ENCODE data around the gene EGLN1.

GRCh38 chr1:231443363-231443762 lies 21.3 kb upstream of the EGLN1 start:
- TF ChIP-seq CTCF (IDR thresholded peaks at IDR 0.05) (no peak), POLR2A (IDR thresholded peaks at IDR 0.05) (no peak), EP300 (IDR thresholded peaks at IDR 0.05) (no peak)

Measured in tibial nerve (tissue), 4 donors.